ENCODE results near the gene CNP. TPM values are rescaled to one million over a fixed set of nuclear protein-coding genes. Genes with fewer than 3 reads are reported as not detected.

CNP gene
- total RNA-seq, 1 donor from 2014 or later = 79.4 TPM

- TF ChIP-seq CTCF (IDR thresholded peaks at IDR 0.05) = no peak
- H3K27ac Mint-ChIP-seq (ENCODE audit: unreplicated experiment) = peak overlapping the region; percentile 29
- DNase-seq (ENCODE audit: low spot score) = peak; percentile 68
- no peaks in the 10 kb centered on the region for H3K27me3 Mint-ChIP-seq (ENCODE audit: low read depth)
- peaks cover 6% of the 10 kb centered on the region for H3K4me1 Mint-ChIP-seq (ENCODE audit: low read depth)
- H3K9me3 Mint-ChIP-seq (ENCODE audit: low read depth) = no peaks in the 10 kb centered on the region
- H3K36me3 Mint-ChIP-seq (ENCODE audit: low read depth) = peaks cover 26% of the 10 kb centered on the region
- H3K4me3 Mint-ChIP-seq (ENCODE audit: unreplicated experiment) = no peak overlapping the region
Observed at GRCh38 chr17:41976142-41976768, 9.7 kb downstream of the CNP start.

- no peak for TF ChIP-seq CTCF (IDR thresholded peaks at IDR 0.05)
- no peak overlapping the region for H3K4me3 Mint-ChIP-seq (ENCODE audit: unreplicated experiment)
- H3K27me3 Mint-ChIP-seq (ENCODE audit: low read depth) = no peaks in the 10 kb centered on the region
- peak overlapping the region; percentile 54 for H3K27ac Mint-ChIP-seq (ENCODE audit: unreplicated experiment)
- peaks cover 29% of the 10 kb centered on the region for H3K36me3 Mint-ChIP-seq (ENCODE audit: low read depth)
- peak; percentile 25 for DNase-seq (ENCODE audit: low spot score)
- no peaks in the 10 kb centered on the region for H3K9me3 Mint-ChIP-seq (ENCODE audit: low read depth)
- H3K4me1 Mint-ChIP-seq (ENCODE audit: low read depth) = no peaks in the 10 kb centered on the region
Observed at GRCh38 chr17:41977991-41978390, 11.4 kb downstream of the CNP start.

GRCh38 chr17:41982026-41982760 is 15.6 kb downstream of the CNP start:
- no peaks in the 10 kb centered on the region for H3K4me1 Mint-ChIP-seq (ENCODE audit: low read depth)
- H3K27ac Mint-ChIP-seq (ENCODE audit: unreplicated experiment) = no peak overlapping the region
- H3K4me3 Mint-ChIP-seq (ENCODE audit: unreplicated experiment) = no peak overlapping the region
- peaks cover 32% of the 10 kb centered on the region for H3K36me3 Mint-ChIP-seq (ENCODE audit: low read depth)
- H3K9me3 Mint-ChIP-seq (ENCODE audit: low read depth) = no peaks in the 10 kb centered on the region
- DNase-seq (ENCODE audit: low spot score) = no peak
- TF ChIP-seq CTCF (IDR thresholded peaks at IDR 0.05) = no peak
- no peaks in the 10 kb centered on the region for H3K27me3 Mint-ChIP-seq (ENCODE audit: low read depth)

GRCh38 chr17:41984454-41984853 is 17.9 kb downstream of the CNP start:
- Mint-ChIP-seq H3K9me3 (ENCODE audit: low read depth) (no peaks in the 10 kb centered on the region), H3K36me3 (ENCODE audit: low read depth) (peaks cover 32% of the 10 kb centered on the region), H3K4me1 (ENCODE audit: low read depth) (no peaks in the 10 kb centered on the region), H3K4me3 (ENCODE audit: unreplicated experiment) (no peak overlapping the region), H3K27ac (ENCODE audit: unreplicated experiment) (no peak overlapping the region), H3K27me3 (ENCODE audit: low read depth) (no peaks in the 10 kb centered on the region)
- DNase-seq (ENCODE audit: low spot score) = no peak
- no peak for TF ChIP-seq CTCF (IDR thresholded peaks at IDR 0.05)

GRCh38 chr17:41985919-41986318 is 19.3 kb downstream of the CNP start:
- H3K36me3 Mint-ChIP-seq (ENCODE audit: low read depth) = peaks cover 31% of the 10 kb centered on the region
- no peaks in the 10 kb centered on the region for H3K4me1 Mint-ChIP-seq (ENCODE audit: low read depth)
- no peaks in the 10 kb centered on the region for H3K27me3 Mint-ChIP-seq (ENCODE audit: low read depth)
- TF ChIP-seq CTCF (IDR thresholded peaks at IDR 0.05) = no peak
- DNase-seq (ENCODE audit: low spot score) = no peak
- no peaks in the 10 kb centered on the region for H3K9me3 Mint-ChIP-seq (ENCODE audit: low read depth)
- H3K4me3 Mint-ChIP-seq (ENCODE audit: unreplicated experiment) = no peak overlapping the region
- H3K27ac Mint-ChIP-seq (ENCODE audit: unreplicated experiment) = no peak overlapping the region
